B cell (primary cell): ENCODE measurements around the gene NYNRIN.

Experiments used
- EZH2 ChIP-seq: IDR thresholded peaks from 2 replicates; pipeline ENCODE4 v1.6.1; 2012; ENCODE audit warnings: borderline replicate concordance, low read depth, mild to moderate bottlenecking, moderate library complexity, low read length; ENCODE audit not compliant: insufficient read depth, poor library complexity, severe bottlenecking
- TF ChIP-seq, protein P1 (sequence below): fragments of 200-600 bp; IDR thresholded peaks from one replicate; pipeline ENCODE4 v1.8.0; 2022; ENCODE audit warnings: antibody characterized with exemption, mild to moderate bottlenecking

GRCh38 chr14:24430682-24431568 is 32.1 kb downstream of the NYNRIN start:
- TF ChIP-seq, protein P1, sequence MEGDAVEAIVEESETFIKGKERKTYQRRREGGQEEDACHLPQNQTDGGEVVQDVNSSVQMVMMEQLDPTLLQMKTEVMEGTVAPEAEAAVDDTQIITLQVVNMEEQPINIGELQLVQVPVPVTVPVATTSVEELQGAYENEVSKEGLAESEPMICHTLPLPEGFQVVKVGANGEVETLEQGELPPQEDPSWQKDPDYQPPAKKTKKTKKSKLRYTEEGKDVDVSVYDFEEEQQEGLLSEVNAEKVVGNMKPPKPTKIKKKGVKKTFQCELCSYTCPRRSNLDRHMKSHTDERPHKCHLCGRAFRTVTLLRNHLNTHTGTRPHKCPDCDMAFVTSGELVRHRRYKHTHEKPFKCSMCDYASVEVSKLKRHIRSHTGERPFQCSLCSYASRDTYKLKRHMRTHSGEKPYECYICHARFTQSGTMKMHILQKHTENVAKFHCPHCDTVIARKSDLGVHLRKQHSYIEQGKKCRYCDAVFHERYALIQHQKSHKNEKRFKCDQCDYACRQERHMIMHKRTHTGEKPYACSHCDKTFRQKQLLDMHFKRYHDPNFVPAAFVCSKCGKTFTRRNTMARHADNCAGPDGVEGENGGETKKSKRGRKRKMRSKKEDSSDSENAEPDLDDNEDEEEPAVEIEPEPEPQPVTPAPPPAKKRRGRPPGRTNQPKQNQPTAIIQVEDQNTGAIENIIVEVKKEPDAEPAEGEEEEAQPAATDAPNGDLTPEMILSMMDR, result no peak
- TF ChIP-seq EZH2, result no peak
